Muscle of back (tissue), 11 donors: ENCODE results near the gene PCDHB7. TPM values are rescaled to one million over a fixed set of nuclear protein-coding genes. Genes with fewer than 3 reads are reported as not detected.
"Not testable (repeated sequence)": the region's sequence is repeated elsewhere in the genome, so short reads cannot be mapped to it uniquely, and the experiment has no call there.

ENCODE experiments used
- DNase-seq, 3 donors: peaks; one replicate each; pipeline versions ENCODE4 v3.0.0 to v3.0.0-alpha.2; 2013
- polyA plus RNA-seq, 10 donors: library from polyadenylated mRNA; unstranded; fragments of 120-200 nt; gene quantifications; one replicate each; pipeline ENCODE4 v1.2.1, GENCODE V29; 2013; ENCODE audit not compliant: insufficient read length in 10 of 10

The PCDHB7 gene
- polyA plus RNA-seq, 10 donors, result 1.8 to 3.5 (median 2.6) TPM

- not testable (repeated sequence) for DNase-seq
Measured at GRCh38 chr5:141179371-141179770, 6.9 kb downstream of the PCDHB7 start.

- DNase-seq, result not testable (repeated sequence)
Measured at GRCh38 chr5:141179876-141180275, 7.4 kb downstream of the PCDHB7 start.

- no peak for DNase-seq
Measured at GRCh38 chr5:141180313-141180712, 7.9 kb downstream of the PCDHB7 start.

- DNase-seq, result peak; percentile 9 to 40 (median 27)
Measured at GRCh38 chr5:141182248-141182647, 9.8 kb downstream of the PCDHB7 start, which contains the start of gene PCDHB16. Gene PCDHB16 (plus strand): TSS chr5:141182387. CDS start chr5:141182560, 173 bp downstream.

- DNase-seq, result not testable (repeated sequence)
Measured at GRCh38 chr5:141184117-141184855, 11.8 kb downstream of the PCDHB7 start.

GRCh38 chr5:141186897-141187512 lies 14.6 kb downstream of the PCDHB7 start, which contains the start of gene PCDHB9:
Gene PCDHB9 (plus strand): TSS chr5:141187161. CDS start chr5:141187319, 158 bp downstream.
- peak in 1 of 3 donors; percentile 13 for DNase-seq

- DNase-seq, result not testable (repeated sequence)
Measured at GRCh38 chr5:141188682-141189081, 16.2 kb downstream of the PCDHB7 start.

GRCh38 chr5:141189131-141189530 lies 16.7 kb downstream of the PCDHB7 start:
- not testable (repeated sequence) for DNase-seq

- peak in 1 of 3 donors; percentile 13 for DNase-seq
Measured at GRCh38 chr5:141192110-141192725, 19.8 kb downstream of the PCDHB7 start, which contains the start of gene PCDHB10. Gene PCDHB10 (plus strand): TSS chr5:141192353. CDS start chr5:141192553, 200 bp downstream.

GRCh38 chr5:141194332-141194731 lies 21.9 kb downstream of the PCDHB7 start:
- not testable (repeated sequence) for DNase-seq

- no peak for DNase-seq
Measured at GRCh38 chr5:141196363-141196762, 23.9 kb downstream of the PCDHB7 start.

GRCh38 chr5:141199359-141200235 lies 27.2 kb downstream of the PCDHB7 start, which contains the start of gene PCDHB11:
Gene PCDHB11 (plus strand): TSS chr5:141199627. CDS start chr5:141199775, 148 bp downstream.
- DNase-seq, result peak in 1 of 3 donors; percentile 7

GRCh38 chr5:141201126-141201525 lies 28.7 kb downstream of the PCDHB7 start:
- DNase-seq, result not testable (repeated sequence)

- not testable (repeated sequence) for DNase-seq
Measured at GRCh38 chr5:141201646-141202045, 29.2 kb downstream of the PCDHB7 start.

GRCh38 chr5:141208478-141208877 lies 36.0 kb downstream of the PCDHB7 start, which contains the start of gene PCDHB12:
Gene PCDHB12 (plus strand): TSS chr5:141208719. CDS start chr5:141208908, 189 bp downstream.
- DNase-seq, result peak in 1 of 3 donors; percentile 15

GRCh38 chr5:141210281-141210680 lies 37.8 kb downstream of the PCDHB7 start:
- not testable (repeated sequence) for DNase-seq

GRCh38 chr5:141210849-141211248 lies 38.4 kb downstream of the PCDHB7 start:
- not testable (repeated sequence) for DNase-seq

GRCh38 chr5:141213656-141214339 lies 41.4 kb downstream of the PCDHB7 start, which contains the start of gene PCDHB13:
Gene PCDHB13 (plus strand): TSS chr5:141213919. CDS start chr5:141214124, 205 bp downstream.
- DNase-seq, result peak in 2 of 3 donors; percentile 4 to 32

GRCh38 chr5:141214583-141214982 lies 42.1 kb downstream of the PCDHB7 start:
- not testable (repeated sequence) for DNase-seq

GRCh38 chr5:141215504-141215903 lies 43.1 kb downstream of the PCDHB7 start:
- not testable (repeated sequence) for DNase-seq
